ENCODE data around the gene MSRB3. TPM values are rescaled to one million over a fixed set of nuclear protein-coding genes. Genes with fewer than 3 reads are reported as not detected.

Gene MSRB3
- total RNA-seq (2014; rRNA removed; shearing (Covaris generic); ENCODE audit: low replicate concordance), result 40.6 and 43.5 TPM in 2 replicates

- peak; percentile 85 for DNase-seq
- no peaks in the 10 kb centered on the region for H3K36me3 ChIP-seq
Measured at GRCh38 chr12:65278576-65279368, at the start of gene MSRB3. MSRB3 (plus strand) TSS chr12:65278683; CDS start chr12:65308580, 29,897 bp downstream.

GRCh38 chr12:65229441-65229840 is 49.0 kb upstream of the MSRB3 start:
- Histone ChIP-seq H3K36me3 (no peaks in the 10 kb centered on the region; the same call in 1 of the 2 replicates), H3K27me3 (no peaks in the 10 kb centered on the region), H3K4me3 (no peak overlapping the region), H3K9me3 (peaks cover 7% of the 10 kb centered on the region)
- no peak for DNase-seq

More at GRCh38 chr12:65278576-65279368, at the start of gene MSRB3:
- no peaks in the 10 kb centered on the region for H3K9me3 ChIP-seq
- no peaks in the 10 kb centered on the region for H3K27me3 ChIP-seq
- peak within 1 kb of the TSS; percentile 93 for H3K4me3 ChIP-seq

- no peak overlapping the region for H3K4me3 ChIP-seq
- H3K27me3 ChIP-seq, result no peaks in the 10 kb centered on the region
- DNase-seq, result no peak
- H3K36me3 ChIP-seq, result no peaks in the 10 kb centered on the region; the same call in 1 of the 2 replicates
- H3K9me3 ChIP-seq, result peaks cover 5% of the 10 kb centered on the region
Measured at GRCh38 chr12:65232476-65233077, 45.9 kb upstream of the MSRB3 start.

GRCh38 chr12:65237153-65237552 is 41.3 kb upstream of the MSRB3 start:
- no peak for DNase-seq
- peaks cover 6% of the 10 kb centered on the region for H3K36me3 ChIP-seq
- no peaks in the 10 kb centered on the region for H3K27me3 ChIP-seq
- H3K4me3 ChIP-seq, result no peak overlapping the region
- H3K9me3 ChIP-seq, result no peaks in the 10 kb centered on the region

GRCh38 chr12:65238609-65239008 is 39.9 kb upstream of the MSRB3 start:
- Histone ChIP-seq H3K9me3 (no peaks in the 10 kb centered on the region), H3K36me3 (peaks cover 7% of the 10 kb centered on the region), H3K4me3 (no peak overlapping the region), H3K27me3 (no peaks in the 10 kb centered on the region)
- no peak for DNase-seq

- no peaks in the 10 kb centered on the region for H3K27me3 ChIP-seq
- H3K9me3 ChIP-seq, result no peaks in the 10 kb centered on the region
- H3K4me3 ChIP-seq, result no peak overlapping the region
- no peak for DNase-seq
- H3K36me3 ChIP-seq, result peaks cover under 1% of the 10 kb centered on the region
Measured at GRCh38 chr12:65248656-65249633, 29.5 kb upstream of the MSRB3 start.

- H3K27me3 ChIP-seq, result no peaks in the 10 kb centered on the region
- no peak for DNase-seq
- no peak overlapping the region for H3K4me3 ChIP-seq
- H3K9me3 ChIP-seq, result no peaks in the 10 kb centered on the region
- no peaks in the 10 kb centered on the region; the same call in 1 of the 2 replicates for H3K36me3 ChIP-seq
Measured at GRCh38 chr12:65252515-65252914, 26.0 kb upstream of the MSRB3 start.

- H3K36me3 ChIP-seq, result no peaks in the 10 kb centered on the region
- H3K27me3 ChIP-seq, result no peaks in the 10 kb centered on the region
- DNase-seq, result no peak
- H3K4me3 ChIP-seq, result no peak overlapping the region
- H3K9me3 ChIP-seq, result no peaks in the 10 kb centered on the region
Measured at GRCh38 chr12:65257986-65258385, 20.5 kb upstream of the MSRB3 start.

- no peak overlapping the region for H3K4me3 ChIP-seq
- no peak for DNase-seq
- no peaks in the 10 kb centered on the region for H3K27me3 ChIP-seq
- no peaks in the 10 kb centered on the region for H3K36me3 ChIP-seq
- no peaks in the 10 kb centered on the region for H3K9me3 ChIP-seq
Measured at GRCh38 chr12:65259501-65259900, 19.0 kb upstream of the MSRB3 start.

- Histone ChIP-seq H3K4me3 (no peak overlapping the region), H3K9me3 (no peaks in the 10 kb centered on the region), H3K27me3 (no peaks in the 10 kb centered on the region), H3K36me3 (no peaks in the 10 kb centered on the region)
- DNase-seq, result no peak
Measured at GRCh38 chr12:65263777-65264176, 14.7 kb upstream of the MSRB3 start.

GRCh38 chr12:65266408-65266807 is 12.1 kb upstream of the MSRB3 start:
- Histone ChIP-seq H3K4me3 (no peak overlapping the region), H3K36me3 (no peaks in the 10 kb centered on the region), H3K9me3 (no peaks in the 10 kb centered on the region), H3K27me3 (no peaks in the 10 kb centered on the region)
- DNase-seq, result no peak

GRCh38 chr12:65269603-65270002 is 8.9 kb upstream of the MSRB3 start:
- DNase-seq, result no peak
- Histone ChIP-seq H3K9me3 (no peaks in the 10 kb centered on the region), H3K36me3 (no peaks in the 10 kb centered on the region), H3K4me3 (no peak overlapping the region), H3K27me3 (no peaks in the 10 kb centered on the region)

GRCh38 chr12:65274602-65275272 is 3.7 kb upstream of the MSRB3 start:
- no peak for DNase-seq
- no peaks in the 10 kb centered on the region for H3K9me3 ChIP-seq
- no peaks in the 10 kb centered on the region for H3K27me3 ChIP-seq
- no peaks in the 10 kb centered on the region for H3K36me3 ChIP-seq
- H3K4me3 ChIP-seq, result no peak overlapping the region

- Histone ChIP-seq H3K27me3 (no peaks in the 10 kb centered on the region), H3K36me3 (no peaks in the 10 kb centered on the region), H3K4me3 (no peak overlapping the region), H3K9me3 (no peaks in the 10 kb centered on the region)
- no peak for DNase-seq
Measured at GRCh38 chr12:65275627-65276026, 2.9 kb upstream of the MSRB3 start.

- no peaks in the 10 kb centered on the region for H3K27me3 ChIP-seq
- no peak for DNase-seq
- no peak overlapping the region for H3K4me3 ChIP-seq
- H3K36me3 ChIP-seq, result no peaks in the 10 kb centered on the region
- no peaks in the 10 kb centered on the region for H3K9me3 ChIP-seq
Measured at GRCh38 chr12:65276916-65277530, 1.5 kb upstream of the MSRB3 start.

- H3K27me3 ChIP-seq, result no peaks in the 10 kb centered on the region
- H3K36me3 ChIP-seq, result no peaks in the 10 kb centered on the region
- H3K9me3 ChIP-seq, result no peaks in the 10 kb centered on the region
- no peak for DNase-seq
- peak overlapping the region; percentile 93 for H3K4me3 ChIP-seq
Measured at GRCh38 chr12:65277994-65278575, 398 bp upstream of the MSRB3 start.

Data from MG63 (cell line).